Stimulated activated CD4-positive, alpha-beta T cell treated with anti-CD3 and anti-CD28 coated beads, Interleukin-2, amount 100 ng/mL, for 4 hours (primary cell): Measurements from ENCODE around the gene EYS.
"Not testable (repeated sequence)": the region's sequence is repeated elsewhere in the genome, so short reads cannot be mapped to it uniquely, and the experiment has no call there.

Experiments used
- DNase-seq: peaks from one replicate; pipeline ENCODE4 v3.0.0-alpha.2; 2020; ENCODE audit warnings: low read depth

Gene EYS

GRCh38 chr6:65452333-65452732, 254.7 kb downstream of the EYS start:
- DNase-seq = no peak

GRCh38 chr6:65450451-65450850, 256.6 kb downstream of the EYS start:
- DNase-seq = no peak

- DNase-seq = no peak
Measured at GRCh38 chr6:65449926-65450325, 257.1 kb downstream of the EYS start.

GRCh38 chr6:65448866-65449265, 258.2 kb downstream of the EYS start:
- no peak for DNase-seq

- no peak for DNase-seq
Measured at GRCh38 chr6:65436281-65436680, 270.7 kb downstream of the EYS start.

GRCh38 chr6:65416621-65417020, 290.4 kb downstream of the EYS start:
- no peak for DNase-seq

- no peak for DNase-seq
Measured at GRCh38 chr6:65410309-65410708, 296.7 kb downstream of the EYS start.

GRCh38 chr6:65402564-65402963, 304.5 kb downstream of the EYS start:
- no peak for DNase-seq

GRCh38 chr6:65399355-65400084, 307.5 kb downstream of the EYS start:
- no peak for DNase-seq

GRCh38 chr6:65398851-65399250, 308.2 kb downstream of the EYS start:
- DNase-seq = no peak

GRCh38 chr6:65350530-65350929, 356.5 kb downstream of the EYS start:
- no peak for DNase-seq

GRCh38 chr6:65302655-65303054, 404.4 kb downstream of the EYS start:
- not testable (repeated sequence) for DNase-seq

GRCh38 chr6:65299236-65299635, 407.8 kb downstream of the EYS start:
- DNase-seq = no peak

- DNase-seq = no peak
Measured at GRCh38 chr6:65295812-65296211, 411.2 kb downstream of the EYS start.

- DNase-seq = no peak
Measured at GRCh38 chr6:65289491-65289890, 417.5 kb downstream of the EYS start.

- DNase-seq = no peak
Measured at GRCh38 chr6:65285275-65285674, 421.8 kb downstream of the EYS start.

GRCh38 chr6:65280060-65280459, 427.0 kb downstream of the EYS start:
- DNase-seq = no peak

GRCh38 chr6:65262241-65262640, 444.8 kb downstream of the EYS start:
- no peak for DNase-seq

- no peak for DNase-seq
Measured at GRCh38 chr6:65259982-65260381, 447.0 kb downstream of the EYS start.

GRCh38 chr6:65259059-65259458, 448.0 kb downstream of the EYS start:
- DNase-seq = no peak

GRCh38 chr6:65253041-65253440, 454.0 kb downstream of the EYS start:
- no peak for DNase-seq

- DNase-seq = no peak
Measured at GRCh38 chr6:65248101-65248610, 458.9 kb downstream of the EYS start.

- DNase-seq = no peak
Measured at GRCh38 chr6:65231616-65232015, 475.4 kb downstream of the EYS start.

- no peak for DNase-seq
Measured at GRCh38 chr6:65229825-65230224, 477.2 kb downstream of the EYS start.
